Activated naive CD8-positive, alpha-beta T cell treated with anti-CD3 and anti-CD28 coated beads, Interleukin-2, amount 10 ng/mL, durations not matched to agents 7 days and 5 days (primary cell): ENCODE data around the gene SP140. TPM values are rescaled to one million over a fixed set of nuclear protein-coding genes. Genes with fewer than 3 reads are reported as not detected.
A peak's percentile ranks its signal among the peaks of the same experiment; 100 is the strongest.
"Not testable (repeated sequence)": the region's sequence is repeated elsewhere in the genome, so short reads cannot be mapped to it uniquely, and the experiment has no call there.

Experiments used
- ATAC-seq: fragments of 150-1000 bp; cut with Tn5 transposase; one replicate; pipeline ENCODE4 v1.10.0; 2021; ENCODE audit warnings: low read depth, moderate library complexity
- POLR2A ChIA-PET: fragments of 350-600 bp; sonication (Branson Sonifier 250); formaldehyde crosslinking; loops from one replicate; lab custom pipeline; 2021; ENCODE audit warnings: antibody characterized with exemption; lab: Charles Lee
- DNase-seq: peaks from one replicate; pipeline ENCODE4 v3.0.0; 2021
- H3K27ac Mint-ChIP-seq: one replicate; pipeline ENCODE4 v1.8.0; 2022; ENCODE audit warnings: mild to moderate bottlenecking, mixed read lengths
- H3K27me3 Mint-ChIP-seq: one replicate; pipeline ENCODE4 v1.8.0; 2022; ENCODE audit warnings: mild to moderate bottlenecking, moderate library complexity, mixed read lengths
- H3K36me3 Mint-ChIP-seq: one replicate; pipeline ENCODE4 v1.8.0; 2021; ENCODE audit warnings: mild to moderate bottlenecking, mixed read lengths
- H3K4me1 Mint-ChIP-seq: one replicate; pipeline ENCODE4 v1.8.0; 2021; ENCODE audit warnings: mixed read lengths
- H3K4me3 Mint-ChIP-seq: one replicate; pipeline ENCODE4 v1.8.0; 2022; ENCODE audit warnings: mild to moderate bottlenecking, moderate library complexity, mixed read lengths
- H3K9me3 Mint-ChIP-seq: one replicate; pipeline ENCODE4 v1.8.0; 2021; ENCODE audit warnings: mixed read lengths
- total RNA-seq, 2 experiments: library from RNA; stranded (reverse); gene quantifications; one replicate each; pipeline ENCODE4 v1.2.3, GENCODE V29; 2021

SP140 gene
- total RNA-seq, 2 experiments from 2014 or later = 58.7 to 61.4 TPM

- ATAC-seq, POLR2A ChIA-PET: not testable (repeated sequence)
- peaks cover 38% of the 10 kb centered on the region for H3K36me3 Mint-ChIP-seq
Measured at GRCh38 chr2:230310792-230311191, 85.3 kb downstream of the SP140 start.

GRCh38 chr2:230311634-230312033 lies 86.1 kb downstream of the SP140 start:
- H3K9me3 Mint-ChIP-seq, H3K4me3 Mint-ChIP-seq, DNase-seq, ATAC-seq, POLR2A ChIA-PET, H3K27ac Mint-ChIP-seq, H3K27me3 Mint-ChIP-seq: not testable (repeated sequence)
- peaks cover 44% of the 10 kb centered on the region for H3K36me3 Mint-ChIP-seq
- H3K4me1 Mint-ChIP-seq = peaks cover 10% of the 10 kb centered on the region

More at GRCh38 chr2:230310792-230311191, 85.3 kb downstream of the SP140 start:
- DNase-seq, H3K4me3 Mint-ChIP-seq, H3K27me3 Mint-ChIP-seq, H3K27ac Mint-ChIP-seq, H3K9me3 Mint-ChIP-seq: not testable (repeated sequence)
- H3K4me1 Mint-ChIP-seq = peaks cover 10% of the 10 kb centered on the region

GRCh38 chr2:230312638-230313037 lies 87.1 kb downstream of the SP140 start:
- POLR2A ChIA-PET = no interaction called here
- Mint-ChIP-seq H3K9me3 (peaks cover 2% of the 10 kb centered on the region), H3K4me3 (no peak overlapping the region), H3K27ac (no peak overlapping the region), H3K27me3 (no peaks in the 10 kb centered on the region), H3K4me1 (peaks cover 14% of the 10 kb centered on the region), H3K36me3 (peaks cover 43% of the 10 kb centered on the region)
- DNase-seq = no peak
- ATAC-seq = no peak

GRCh38 chr2:230317366-230317765 lies 91.8 kb downstream of the SP140 start:
- ATAC-seq = no peak
- DNase-seq = no peak
- Mint-ChIP-seq H3K36me3 (peaks cover 47% of the 10 kb centered on the region), H3K9me3 (no peaks in the 10 kb centered on the region), H3K27me3 (no peaks in the 10 kb centered on the region), H3K4me3 (peak overlapping the region; percentile 23), H3K27ac (peak overlapping the region; percentile 94), H3K4me1 (peaks cover 43% of the 10 kb centered on the region)
- POLR2A ChIA-PET = interaction anchor here (0.6 to 4.6 kb wide), 4 partner anchors 10 to 1144 kb away, joined by 3 to 46 read pairs (median 15); partner anchors contain the start of genes SP110 and SP140L

- peaks cover 45% of the 10 kb centered on the region for H3K4me1 Mint-ChIP-seq
- DNase-seq (no peak), ATAC-seq (peak; percentile 24)
- H3K4me3 Mint-ChIP-seq = peak overlapping the region; percentile 80
- peak overlapping the region; percentile 94 for H3K27ac Mint-ChIP-seq
- peaks cover 45% of the 10 kb centered on the region for H3K36me3 Mint-ChIP-seq
- H3K9me3 Mint-ChIP-seq = no peaks in the 10 kb centered on the region
- H3K27me3 Mint-ChIP-seq = no peaks in the 10 kb centered on the region
- POLR2A ChIA-PET = interaction anchor here (0.8 to 4.6 kb wide), 12 partner anchors 9 to 100 kb away, joined by 3 to 46 read pairs (median 4); partner anchors contain the start of genes SP100, SP110, SP140 and SP140L
Measured at GRCh38 chr2:230318190-230319121, 92.9 kb downstream of the SP140 start.

GRCh38 chr2:230319211-230319862 lies 93.8 kb downstream of the SP140 start:
- no peaks in the 10 kb centered on the region for H3K27me3 Mint-ChIP-seq
- POLR2A ChIA-PET = interaction anchor here (0.8 to 4.6 kb wide), 11 partner anchors 8 to 101 kb away, joined by 3 to 46 read pairs (median 4); partner anchors contain the start of genes SP100, SP110, SP140 and SP140L
- ATAC-seq = peak; percentile 94
- H3K9me3 Mint-ChIP-seq = peaks cover 2% of the 10 kb centered on the region
- peaks cover 51% of the 10 kb centered on the region for H3K4me1 Mint-ChIP-seq
- DNase-seq = peak; percentile 72
- peaks cover 46% of the 10 kb centered on the region for H3K36me3 Mint-ChIP-seq
- H3K4me3 Mint-ChIP-seq = peak overlapping the region; percentile 80
- H3K27ac Mint-ChIP-seq = peak overlapping the region; percentile 94

GRCh38 chr2:230321031-230321430 lies 95.5 kb downstream of the SP140 start:
- DNase-seq = no peak
- Mint-ChIP-seq H3K4me3 (no peak overlapping the region), H3K36me3 (peaks cover 44% of the 10 kb centered on the region), H3K4me1 (peaks cover 62% of the 10 kb centered on the region), H3K27me3 (no peaks in the 10 kb centered on the region), H3K27ac (peak overlapping the region; percentile 82), H3K9me3 (peaks cover 2% of the 10 kb centered on the region)
- POLR2A ChIA-PET = interaction anchor here (2.6 kb wide), 1 partner anchor 101 kb away, joined by 11 read pairs; the partner anchor contains the start of gene SP110
- no peak for ATAC-seq

- Mint-ChIP-seq H3K9me3 (peaks cover 2% of the 10 kb centered on the region), H3K4me3 (no peak overlapping the region), H3K27ac (peak overlapping the region; percentile 47), H3K36me3 (peaks cover 45% of the 10 kb centered on the region), H3K27me3 (no peaks in the 10 kb centered on the region), H3K4me1 (peaks cover 59% of the 10 kb centered on the region)
- ATAC-seq (no peak), DNase-seq (no peak)
- POLR2A ChIA-PET = interaction anchor here (0.5 to 2.6 kb wide), 3 partner anchors 93 to 163 kb away, joined by 3 to 11 read pairs (median 4); partner anchors contain the start of genes SP100 and SP110
Measured at GRCh38 chr2:230322561-230323384, 97.2 kb downstream of the SP140 start.

DNA sequence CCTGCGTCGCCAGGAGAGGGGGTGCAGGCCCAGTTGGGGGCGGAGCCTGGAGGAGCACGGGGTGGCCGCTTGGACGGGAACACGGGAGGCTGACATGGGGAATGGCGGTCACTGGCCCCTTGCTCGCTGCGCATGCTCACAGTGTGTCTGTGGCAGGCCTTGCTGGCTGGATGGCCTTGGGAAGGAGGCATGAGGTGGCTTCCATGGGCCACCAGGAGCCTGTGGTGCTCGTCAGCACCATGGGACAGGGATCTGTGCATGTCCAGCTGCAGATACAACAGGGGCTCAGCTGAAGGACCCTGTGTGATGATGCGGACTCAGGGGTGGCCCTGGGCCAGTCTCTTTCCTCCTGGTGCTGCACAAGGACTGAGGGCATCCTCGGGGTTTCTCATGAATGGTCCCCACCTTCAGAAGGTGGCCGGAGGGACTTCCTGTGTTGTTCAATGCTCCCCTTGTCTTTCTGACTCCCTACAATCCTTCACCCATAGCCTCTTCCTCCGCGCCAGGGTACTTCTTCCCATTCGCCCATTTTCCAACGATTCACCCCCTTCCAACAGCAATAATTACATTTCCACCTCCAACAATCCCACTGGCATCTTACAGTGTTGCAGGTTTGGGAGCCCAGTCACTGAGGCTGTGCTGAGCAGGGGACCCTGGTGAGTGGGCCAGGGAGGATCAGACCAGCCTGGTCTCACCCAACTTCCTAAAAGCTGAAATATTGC lies 98.0 kb downstream of the SP140 start:
- no peak for DNase-seq
- ATAC-seq = no peak
- POLR2A ChIA-PET = interaction anchor here (0.5 to 2.6 kb wide), 3 partner anchors 89 to 164 kb away, joined by 3 to 11 read pairs (median 4); partner anchors contain the start of gene SP110
- peaks cover 43% of the 10 kb centered on the region for H3K36me3 Mint-ChIP-seq
- H3K9me3 Mint-ChIP-seq = peaks cover 2% of the 10 kb centered on the region
- H3K27ac Mint-ChIP-seq = peak overlapping the region; percentile 19
- no peak overlapping the region for H3K4me3 Mint-ChIP-seq
- peaks cover 52% of the 10 kb centered on the region for H3K4me1 Mint-ChIP-seq
- no peaks in the 10 kb centered on the region for H3K27me3 Mint-ChIP-seq

- H3K27ac Mint-ChIP-seq = peak overlapping the region; percentile 98
- POLR2A ChIA-PET = interaction anchor here (0.8 to 5.9 kb wide), 2 partner anchors 88 to 107 kb away, joined by 3 to 56 read pairs; partner anchors contain the start of gene SP110
- no peak overlapping the region for H3K4me3 Mint-ChIP-seq
- H3K27me3 Mint-ChIP-seq = no peaks in the 10 kb centered on the region
- ATAC-seq (no peak), DNase-seq (no peak)
- H3K9me3 Mint-ChIP-seq = peaks cover 2% of the 10 kb centered on the region
- peaks cover 50% of the 10 kb centered on the region for H3K4me1 Mint-ChIP-seq
- H3K36me3 Mint-ChIP-seq = peaks cover 51% of the 10 kb centered on the region
Measured at GRCh38 chr2:230324503-230324902, 99.0 kb downstream of the SP140 start.

DNA sequence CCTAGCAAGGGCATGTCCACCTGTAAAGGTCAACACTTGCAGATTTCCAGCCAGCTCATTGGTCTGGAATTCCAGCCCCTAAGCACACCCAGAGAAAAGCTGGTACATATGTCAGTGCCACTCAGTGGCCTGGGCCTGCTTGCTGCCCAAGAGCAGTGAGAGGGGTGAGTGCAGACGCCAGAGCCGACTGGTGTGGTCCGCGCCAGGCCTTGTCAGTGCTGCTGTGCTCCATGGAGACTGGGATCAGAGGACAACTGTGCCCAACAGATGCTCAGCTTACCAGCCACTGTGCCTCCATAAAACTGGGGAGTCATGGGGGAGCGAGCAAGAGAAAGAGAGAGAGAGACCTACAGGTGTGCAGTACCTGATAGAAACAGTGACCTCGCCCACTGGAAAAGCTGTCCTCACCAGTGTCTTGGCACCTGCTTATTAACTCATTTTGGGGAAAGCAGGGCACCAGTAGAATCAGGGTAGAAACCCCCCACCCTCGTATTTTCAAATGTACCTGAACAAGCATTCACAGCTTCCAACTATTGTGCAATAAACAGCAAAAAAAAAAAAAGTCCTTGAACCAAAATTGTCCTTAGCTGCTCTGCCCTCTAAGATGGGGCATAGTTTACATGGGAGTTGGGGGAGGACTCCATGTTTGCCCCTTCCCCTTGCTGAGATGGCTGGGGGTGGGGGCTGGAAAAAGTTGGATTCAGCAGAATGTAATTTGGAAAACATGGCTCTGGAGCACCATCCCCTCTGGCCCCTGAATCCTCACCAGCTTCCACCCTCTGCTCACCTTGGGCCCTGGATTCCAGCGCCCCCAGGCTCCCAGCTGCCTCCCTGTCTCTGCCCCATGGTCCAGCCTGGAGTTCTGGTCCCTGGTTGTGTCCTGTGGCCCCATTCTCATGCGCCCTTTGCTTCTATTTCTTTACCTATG lies 100.0 kb downstream of the SP140 start:
- POLR2A ChIA-PET = interaction anchor here (0.6 to 5.9 kb wide), 3 partner anchors 90 to 599 kb away, joined by 3 to 56 read pairs (median 32); partner anchors contain the start of genes SP100 and SP110
- H3K36me3 Mint-ChIP-seq = peaks cover 59% of the 10 kb centered on the region
- peak overlapping the region; percentile 98 for H3K27ac Mint-ChIP-seq
- ATAC-seq (no peak), DNase-seq (no peak)
- peak overlapping the region; percentile 97 for H3K4me3 Mint-ChIP-seq
- no peaks in the 10 kb centered on the region for H3K27me3 Mint-ChIP-seq
- H3K9me3 Mint-ChIP-seq = peaks cover 2% of the 10 kb centered on the region
- H3K4me1 Mint-ChIP-seq = peaks cover 51% of the 10 kb centered on the region
